Measurements from ENCODE around the gene MED26.

Gene MED26

DNA sequence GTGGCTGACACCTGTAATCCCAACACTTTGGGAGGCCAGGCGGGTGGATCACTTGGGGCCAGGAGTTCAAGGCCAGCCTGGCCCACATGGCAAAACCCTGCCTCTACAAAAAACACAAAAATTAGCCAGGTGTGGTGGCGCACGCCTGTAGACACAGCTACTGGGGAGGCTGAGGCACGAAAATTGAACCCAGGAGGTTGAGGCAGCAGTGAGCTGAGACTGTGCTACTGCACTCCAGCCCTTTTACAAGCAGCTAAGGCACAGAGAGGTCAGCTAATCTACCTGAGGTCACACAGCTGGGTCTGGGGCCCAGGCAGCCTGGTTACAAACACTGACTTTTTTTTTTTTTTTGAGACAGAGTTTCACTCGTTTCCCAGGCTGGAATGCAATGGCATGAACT lies 27.2 kb downstream of the MED26 start:
- TF ChIP-seq, protein P1, sequence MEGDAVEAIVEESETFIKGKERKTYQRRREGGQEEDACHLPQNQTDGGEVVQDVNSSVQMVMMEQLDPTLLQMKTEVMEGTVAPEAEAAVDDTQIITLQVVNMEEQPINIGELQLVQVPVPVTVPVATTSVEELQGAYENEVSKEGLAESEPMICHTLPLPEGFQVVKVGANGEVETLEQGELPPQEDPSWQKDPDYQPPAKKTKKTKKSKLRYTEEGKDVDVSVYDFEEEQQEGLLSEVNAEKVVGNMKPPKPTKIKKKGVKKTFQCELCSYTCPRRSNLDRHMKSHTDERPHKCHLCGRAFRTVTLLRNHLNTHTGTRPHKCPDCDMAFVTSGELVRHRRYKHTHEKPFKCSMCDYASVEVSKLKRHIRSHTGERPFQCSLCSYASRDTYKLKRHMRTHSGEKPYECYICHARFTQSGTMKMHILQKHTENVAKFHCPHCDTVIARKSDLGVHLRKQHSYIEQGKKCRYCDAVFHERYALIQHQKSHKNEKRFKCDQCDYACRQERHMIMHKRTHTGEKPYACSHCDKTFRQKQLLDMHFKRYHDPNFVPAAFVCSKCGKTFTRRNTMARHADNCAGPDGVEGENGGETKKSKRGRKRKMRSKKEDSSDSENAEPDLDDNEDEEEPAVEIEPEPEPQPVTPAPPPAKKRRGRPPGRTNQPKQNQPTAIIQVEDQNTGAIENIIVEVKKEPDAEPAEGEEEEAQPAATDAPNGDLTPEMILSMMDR (conservative IDR thresholded peaks at IDR 0.05; ENCODE audit: low read depth, low read length): no peak
- H3K4me3 ChIP-seq (ENCODE audit: low read depth, low read length): no peak overlapping the region
- DNase-seq (ENCODE audit: low read depth): no peak

DNA sequence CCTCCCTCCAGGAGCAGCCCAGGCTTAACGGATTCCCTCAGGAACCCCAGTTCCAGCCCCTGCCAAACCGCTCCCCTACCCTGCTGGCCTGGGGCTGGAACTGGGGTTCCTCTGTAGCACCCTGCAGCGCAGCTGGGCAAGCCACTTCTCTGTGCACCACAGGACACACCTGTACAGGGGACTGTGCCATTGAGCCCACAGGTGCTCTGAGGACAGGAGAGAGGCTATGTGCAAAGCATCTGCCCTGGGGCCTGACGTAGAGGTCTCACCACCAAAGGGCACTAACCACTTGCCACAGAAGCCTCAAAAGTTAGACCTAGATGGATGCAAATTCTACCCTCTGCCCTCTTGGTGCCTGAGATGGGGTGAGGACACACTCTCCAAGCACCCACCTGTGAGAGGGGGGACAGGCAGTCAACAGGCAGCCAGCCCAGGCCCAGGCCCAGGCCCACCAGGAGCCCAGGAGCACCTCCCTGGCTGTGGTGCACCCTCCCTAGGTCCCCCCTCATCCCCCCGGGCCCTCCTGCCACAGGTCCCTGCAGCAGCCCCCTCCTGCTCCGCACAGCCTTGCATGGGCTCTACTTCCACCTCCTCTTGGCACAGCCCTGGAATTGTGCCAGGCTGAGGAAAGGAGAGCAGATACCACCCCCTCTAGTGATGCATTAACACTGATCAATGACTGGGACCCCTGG lies 28.2 kb downstream of the MED26 start:
- no peak for DNase-seq (ENCODE audit: low read depth)
- H3K4me3 ChIP-seq (ENCODE audit: low read depth, low read length): no peak overlapping the region
- TF ChIP-seq, protein P1 (conservative IDR thresholded peaks at IDR 0.05; ENCODE audit: low read depth, low read length): no peak

DNA sequence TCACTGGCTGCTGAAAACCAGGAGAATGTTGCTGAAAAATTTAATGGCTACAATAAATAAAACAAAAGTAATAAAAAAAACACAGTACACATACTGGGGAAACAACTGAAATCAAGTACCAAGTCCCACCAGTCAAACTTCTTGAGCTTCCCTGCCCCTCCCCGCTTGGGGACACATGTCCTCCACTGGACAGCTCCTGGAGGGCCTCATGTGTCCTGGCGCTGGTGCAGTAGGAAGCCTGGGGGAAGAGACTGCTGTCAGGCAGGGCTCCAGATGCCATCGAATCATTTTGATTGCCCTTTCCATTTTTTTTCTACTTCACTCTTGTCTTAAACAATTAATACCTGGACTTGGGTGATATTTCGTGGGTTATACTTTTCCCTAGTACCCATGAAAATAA lies 29.2 kb downstream of the MED26 start:
- no peak overlapping the region for H3K4me3 ChIP-seq (ENCODE audit: low read depth, low read length)
- TF ChIP-seq, protein P1 (conservative IDR thresholded peaks at IDR 0.05; ENCODE audit: low read depth, low read length): no peak
- DNase-seq (ENCODE audit: low read depth): no peak

DNA sequence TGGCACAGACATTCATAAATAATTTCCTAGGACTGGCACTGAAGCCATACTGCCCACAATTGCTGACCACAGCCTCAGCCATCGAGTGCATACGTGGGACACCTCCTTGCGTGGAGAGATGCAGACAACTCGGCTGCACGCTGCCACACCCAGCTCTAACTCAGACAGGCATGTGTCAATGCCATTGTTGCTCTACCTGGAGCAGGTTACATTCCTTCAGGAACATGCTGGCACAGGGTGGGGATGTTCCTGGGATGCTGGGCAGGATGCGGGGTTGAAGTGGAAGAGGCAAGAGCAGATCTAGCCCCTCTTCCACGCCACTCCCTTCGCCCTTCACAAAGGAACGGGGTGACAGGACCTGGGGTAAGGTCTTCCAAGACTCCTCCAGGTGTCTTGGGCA lies 31.6 kb downstream of the MED26 start:
- H3K4me3 ChIP-seq (ENCODE audit: low read depth, low read length): no peak overlapping the region
- TF ChIP-seq, protein P1 (conservative IDR thresholded peaks at IDR 0.05; ENCODE audit: low read depth, low read length): no peak
- no peak for DNase-seq (ENCODE audit: low read depth)

DNA sequence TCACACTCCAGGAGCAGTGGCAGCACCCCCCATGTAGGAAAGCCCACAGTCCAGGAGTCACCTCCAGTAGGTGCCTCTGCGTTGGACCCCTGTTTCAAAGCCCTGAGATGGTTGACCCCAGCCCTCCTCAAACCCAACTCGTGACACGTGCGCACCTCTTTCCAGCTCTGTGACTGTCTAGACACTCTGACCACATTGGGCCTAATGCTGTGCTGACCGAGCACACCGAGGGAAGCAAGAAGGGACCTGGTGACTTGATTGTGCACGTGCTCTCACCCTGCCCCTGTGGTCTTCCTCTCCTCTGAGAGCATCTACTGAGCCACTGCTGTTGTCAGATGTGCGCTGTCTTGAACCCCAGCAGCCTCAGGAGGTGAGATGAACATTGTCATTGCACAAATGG lies 32.9 kb downstream of the MED26 start:
- H3K4me3 ChIP-seq (ENCODE audit: low read depth, low read length): no peak overlapping the region

DNA sequence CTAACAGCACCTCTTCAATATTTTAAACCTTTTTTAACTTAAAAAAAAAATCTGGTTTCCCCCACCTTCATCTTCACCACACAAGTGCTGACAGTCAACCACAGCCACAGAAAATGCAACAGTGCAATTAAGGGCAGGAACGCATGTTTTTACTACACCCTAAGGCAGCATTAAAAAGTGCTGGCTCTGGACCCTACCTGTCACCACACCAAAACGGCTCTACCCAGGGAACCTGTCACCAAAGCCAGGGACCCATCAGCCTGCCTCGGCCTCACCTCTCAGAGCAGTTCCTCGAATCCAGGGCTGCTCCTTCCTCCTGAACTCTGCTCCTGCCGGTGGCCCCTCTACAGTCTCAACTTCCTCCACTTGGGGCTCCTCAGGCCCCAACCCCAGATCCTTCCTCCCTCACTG lies 33.3 kb downstream of the MED26 start:
- no peak for DNase-seq (ENCODE audit: low read depth)
- H3K4me3 ChIP-seq (ENCODE audit: low read depth, low read length): no peak overlapping the region
- TF ChIP-seq, protein P1 (conservative IDR thresholded peaks at IDR 0.05; ENCODE audit: low read depth, low read length): no peak

More for the DNA sequence above, 32.9 kb downstream of the MED26 start:
- TF ChIP-seq, protein P1 (conservative IDR thresholded peaks at IDR 0.05; ENCODE audit: low read depth, low read length): no peak
- no peak for DNase-seq (ENCODE audit: low read depth)

DNA sequence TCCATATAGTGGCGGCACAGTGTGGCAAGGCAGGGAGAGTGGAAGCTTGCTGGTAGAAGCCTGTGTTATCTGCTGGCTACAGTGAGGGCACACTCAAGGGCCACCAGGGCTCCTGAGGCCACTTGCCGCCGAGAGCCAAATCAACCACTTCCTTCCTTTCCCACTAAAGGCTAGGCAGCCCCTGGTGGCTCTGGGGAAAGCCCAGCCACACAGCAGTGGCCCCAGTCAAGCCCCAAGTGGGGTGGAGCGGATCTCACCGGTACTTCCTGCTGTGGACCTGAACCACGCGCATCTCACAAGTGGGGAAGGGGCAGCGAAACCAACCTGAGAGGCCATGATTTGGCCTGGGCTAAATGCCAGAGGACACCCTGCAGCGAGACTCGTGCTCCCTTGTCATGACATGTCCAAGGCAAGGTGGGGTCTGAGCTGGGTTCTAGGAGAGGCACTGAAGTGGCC lies 33.8 kb downstream of the MED26 start:
- no peak for DNase-seq (ENCODE audit: low read depth)
- no peak overlapping the region for H3K4me3 ChIP-seq (ENCODE audit: low read depth, low read length)
- TF ChIP-seq, protein P1 (conservative IDR thresholded peaks at IDR 0.05; ENCODE audit: low read depth, low read length): no peak
